ENCODE data around the gene ANKRD37.

The ANKRD37 gene

DNA sequence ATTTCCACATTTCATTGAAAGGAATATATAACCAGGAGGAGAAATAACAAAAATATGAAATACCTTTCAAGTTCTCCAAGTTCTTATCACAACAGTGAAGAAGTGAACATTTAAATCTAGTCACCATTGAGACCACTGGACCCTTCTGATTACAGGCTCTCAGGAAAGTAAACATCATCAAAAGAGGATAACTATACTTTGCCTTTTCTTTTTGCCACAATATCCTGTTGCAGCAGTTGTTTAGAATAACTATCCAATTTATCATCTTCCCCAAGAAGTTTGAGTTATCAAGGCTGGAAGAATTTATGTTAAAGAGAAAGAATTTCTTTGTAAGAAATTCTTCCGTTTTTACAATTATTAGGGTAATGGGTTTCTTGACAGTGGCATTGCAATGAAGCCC, 4.5 kb upstream of the ANKRD37 start:
- Histone ChIP-seq H3K4me3 (IDR thresholded peaks at IDR 0.05; ENCODE audit: insufficient read depth, low read depth, low read length) (no peak overlapping the region), H3K79me2 (ENCODE audit: insufficient read depth, low read depth) (no peaks in the 10 kb centered on the region), H3K4me1 (ENCODE audit: low read depth, poor library complexity, severe bottlenecking) (peaks cover 16% of the 10 kb centered on the region), H4K20me1 (ENCODE audit: insufficient read depth) (no peaks in the 10 kb centered on the region), H3K9ac (no peak overlapping the region), H3K27me3 (ENCODE audit: insufficient read depth, low read depth) (no peaks in the 10 kb centered on the region), H3K27ac (no peak overlapping the region), H2AFZ (ENCODE audit: low read depth) (no peak overlapping the region), H3K4me2 (no peak overlapping the region), H3K36me3 (ENCODE audit: insufficient read depth) (no peaks in the 10 kb centered on the region)
- TF ChIP-seq, protein P1, sequence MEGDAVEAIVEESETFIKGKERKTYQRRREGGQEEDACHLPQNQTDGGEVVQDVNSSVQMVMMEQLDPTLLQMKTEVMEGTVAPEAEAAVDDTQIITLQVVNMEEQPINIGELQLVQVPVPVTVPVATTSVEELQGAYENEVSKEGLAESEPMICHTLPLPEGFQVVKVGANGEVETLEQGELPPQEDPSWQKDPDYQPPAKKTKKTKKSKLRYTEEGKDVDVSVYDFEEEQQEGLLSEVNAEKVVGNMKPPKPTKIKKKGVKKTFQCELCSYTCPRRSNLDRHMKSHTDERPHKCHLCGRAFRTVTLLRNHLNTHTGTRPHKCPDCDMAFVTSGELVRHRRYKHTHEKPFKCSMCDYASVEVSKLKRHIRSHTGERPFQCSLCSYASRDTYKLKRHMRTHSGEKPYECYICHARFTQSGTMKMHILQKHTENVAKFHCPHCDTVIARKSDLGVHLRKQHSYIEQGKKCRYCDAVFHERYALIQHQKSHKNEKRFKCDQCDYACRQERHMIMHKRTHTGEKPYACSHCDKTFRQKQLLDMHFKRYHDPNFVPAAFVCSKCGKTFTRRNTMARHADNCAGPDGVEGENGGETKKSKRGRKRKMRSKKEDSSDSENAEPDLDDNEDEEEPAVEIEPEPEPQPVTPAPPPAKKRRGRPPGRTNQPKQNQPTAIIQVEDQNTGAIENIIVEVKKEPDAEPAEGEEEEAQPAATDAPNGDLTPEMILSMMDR (conservative IDR thresholded peaks at IDR 0.05; ENCODE audit: low read depth, low read length) = no peak

DNA sequence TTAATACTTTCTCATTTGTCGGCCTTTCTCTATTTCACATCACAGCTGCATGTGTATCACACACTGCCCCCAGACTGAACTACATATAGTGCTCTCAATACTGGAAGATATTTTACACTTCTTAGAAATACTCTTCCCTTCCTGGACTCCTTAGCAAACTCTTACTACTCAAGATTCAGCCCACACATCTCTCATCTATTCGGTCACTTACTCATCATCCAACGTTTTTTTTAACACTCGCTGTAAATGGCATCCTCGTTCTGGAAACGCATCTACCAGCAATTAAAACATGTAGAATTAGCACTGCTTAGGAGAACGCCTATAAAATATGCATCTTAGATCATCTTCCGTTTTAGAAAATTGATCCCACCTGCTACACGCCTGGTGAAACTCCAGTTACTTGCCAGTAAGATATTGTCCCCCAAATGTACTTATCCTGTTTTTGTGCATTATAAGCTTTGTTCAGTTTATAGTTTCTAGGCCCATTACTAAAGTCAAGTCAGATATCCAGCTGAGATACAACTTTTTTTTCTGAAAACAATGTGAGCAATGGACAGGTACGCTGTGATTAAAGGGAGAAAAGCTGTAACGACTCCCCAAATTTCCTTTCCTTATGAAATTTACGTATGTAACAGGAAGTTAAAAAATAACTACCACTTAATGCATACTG, 1.9 kb upstream of the ANKRD37 start:
- no peaks in the 10 kb centered on the region for H4K20me1 ChIP-seq (ENCODE audit: insufficient read depth)
- peaks cover 28% of the 10 kb centered on the region for H3K4me1 ChIP-seq (ENCODE audit: low read depth, poor library complexity, severe bottlenecking)
- no peaks in the 10 kb centered on the region for H3K79me2 ChIP-seq (ENCODE audit: insufficient read depth, low read depth)
- TF ChIP-seq, protein P1 (conservative IDR thresholded peaks at IDR 0.05; ENCODE audit: low read depth, low read length) = no peak
- no peak overlapping the region for H3K9ac ChIP-seq
- H3K4me2 ChIP-seq = peak overlapping the region; percentile 99
- no peak overlapping the region for H3K4me3 ChIP-seq (IDR thresholded peaks at IDR 0.05; ENCODE audit: insufficient read depth, low read depth, low read length)
- peak overlapping the region; percentile 92; the same call in 1 of the 2 replicates for H3K27ac ChIP-seq
- H3K36me3 ChIP-seq (ENCODE audit: insufficient read depth) = no peaks in the 10 kb centered on the region
- H2AFZ ChIP-seq (ENCODE audit: low read depth) = peak overlapping the region; percentile 88
- no peaks in the 10 kb centered on the region for H3K27me3 ChIP-seq (ENCODE audit: insufficient read depth, low read depth)

DNA sequence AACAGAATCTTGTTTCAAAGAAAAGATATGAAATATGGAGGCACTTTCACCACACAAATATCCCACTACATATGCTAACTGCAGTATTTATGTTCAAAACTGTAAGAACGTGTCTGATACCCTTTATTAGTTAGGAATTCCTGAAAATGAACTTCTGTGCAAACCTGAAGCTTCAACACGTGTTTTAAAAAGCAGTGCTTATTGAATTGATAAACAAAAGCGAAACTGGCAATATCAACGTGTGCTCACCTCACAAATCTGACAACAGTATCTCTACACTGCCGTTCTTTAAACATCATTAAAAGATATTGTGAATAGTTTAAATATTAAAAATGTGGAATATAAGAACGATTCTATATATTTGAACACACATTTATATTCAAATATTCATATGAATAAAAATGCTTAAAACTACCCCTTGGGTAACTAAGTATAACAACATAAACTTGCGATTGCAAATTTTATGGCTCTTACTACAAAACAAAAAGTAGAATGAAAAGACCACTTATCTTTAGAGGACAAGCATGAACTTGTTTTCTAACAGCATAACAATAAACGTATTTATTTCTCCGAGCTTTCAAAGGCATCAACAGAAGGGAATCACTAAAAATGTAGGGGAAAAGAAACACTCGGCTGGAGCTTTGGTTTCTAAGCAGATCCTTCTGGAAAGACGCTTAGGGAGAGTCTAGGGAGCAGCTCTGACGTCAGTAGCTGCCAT, 1.2 kb upstream of the ANKRD37 start, which contains the start of gene LRP2BP:
TSS of gene LRP2BP (minus strand) at position 687 of the 718 bp plus-strand sequence. CDS start 17,738 bp downstream, outside the sequence.
- Histone ChIP-seq H3K27me3 (ENCODE audit: insufficient read depth, low read depth) (no peaks in the 10 kb centered on the region), H3K79me2 (ENCODE audit: insufficient read depth, low read depth) (no peaks in the 10 kb centered on the region), H3K4me2 (peak within 1 kb of the TSS; percentile 99), H3K4me1 (ENCODE audit: low read depth, poor library complexity, severe bottlenecking) (peaks cover 29% of the 10 kb centered on the region), H2AFZ (ENCODE audit: low read depth) (peak within 1 kb of the TSS; percentile 88), H4K20me1 (ENCODE audit: insufficient read depth) (no peaks in the 10 kb centered on the region), H3K36me3 (ENCODE audit: insufficient read depth) (no peaks in the 10 kb centered on the region), H3K4me3 (IDR thresholded peaks at IDR 0.05; ENCODE audit: insufficient read depth, low read depth, low read length) (no peak within 1 kb of the TSS), H3K27ac (peak within 1 kb of the TSS; percentile 92), H3K9ac (peak within 1 kb of the TSS; percentile 93)
- TF ChIP-seq, protein P1 (conservative IDR thresholded peaks at IDR 0.05; ENCODE audit: low read depth, low read length) = no peak

DNA sequence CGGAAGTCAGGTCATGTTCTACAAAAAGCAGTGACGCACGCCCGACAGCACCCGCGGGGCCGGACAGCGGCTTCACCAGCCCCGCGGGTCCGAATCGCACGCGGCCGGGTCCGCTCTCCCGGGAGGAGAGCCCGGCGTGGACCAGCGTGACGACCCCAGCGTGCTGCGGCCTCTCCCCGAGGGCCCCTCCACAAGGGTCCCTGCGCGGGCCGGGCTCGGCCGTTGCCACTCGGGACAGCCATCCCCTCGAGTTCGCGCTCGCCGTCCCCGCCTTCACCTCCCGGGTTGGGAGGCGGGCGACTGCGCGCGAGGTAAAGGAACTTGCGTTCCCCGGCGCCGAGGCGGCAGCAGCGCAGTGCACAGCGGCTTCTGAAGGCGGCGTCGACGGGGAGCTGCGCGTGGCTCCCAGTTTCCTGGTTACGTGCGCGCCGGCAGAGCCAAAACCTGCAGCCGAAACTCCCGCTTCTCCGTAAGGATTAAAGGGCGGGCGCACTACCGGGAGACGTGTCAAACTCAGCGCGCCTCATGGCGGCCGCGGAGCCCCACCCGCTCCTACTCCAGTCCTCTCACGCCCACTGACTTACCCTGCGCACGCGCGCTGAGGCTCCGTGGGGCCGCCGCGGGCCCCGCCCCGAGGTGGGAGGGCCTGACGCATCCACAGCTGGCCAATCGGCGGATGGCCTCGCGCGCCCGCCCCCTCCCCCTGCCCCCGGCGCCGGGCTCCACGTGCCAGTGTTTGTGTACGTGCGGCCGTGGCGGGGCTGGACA, 501 bp upstream of the ANKRD37 start:
- peak overlapping the region; percentile 93 for H3K9ac ChIP-seq
- H3K4me1 ChIP-seq (ENCODE audit: low read depth, poor library complexity, severe bottlenecking) = peaks cover 34% of the 10 kb centered on the region
- TF ChIP-seq, protein P1 (conservative IDR thresholded peaks at IDR 0.05; ENCODE audit: low read depth, low read length) = no peak
- peak overlapping the region; percentile 88 for H2AFZ ChIP-seq (ENCODE audit: low read depth)
- no peaks in the 10 kb centered on the region for H3K79me2 ChIP-seq (ENCODE audit: insufficient read depth, low read depth)
- H3K27me3 ChIP-seq (ENCODE audit: insufficient read depth, low read depth) = no peaks in the 10 kb centered on the region
- peak overlapping the region; percentile 92 for H3K27ac ChIP-seq
- no peaks in the 10 kb centered on the region for H4K20me1 ChIP-seq (ENCODE audit: insufficient read depth)
- H3K4me3 ChIP-seq (IDR thresholded peaks at IDR 0.05; ENCODE audit: insufficient read depth, low read depth, low read length) = no peak overlapping the region
- H3K36me3 ChIP-seq (ENCODE audit: insufficient read depth) = no peaks in the 10 kb centered on the region
- peak overlapping the region; percentile 99 for H3K4me2 ChIP-seq
